Peyer's patch (tissue), 4 donors: Measurements from ENCODE around the gene ELL.

Experiments used
- CTCF ChIP-seq, 6 experiments: fragments of 450-650 bp in 4 of 6; fragments of 200-600 bp in 2 of 6; sonication (generic) in 1 of 6; IDR thresholded peaks; one replicate each; pipeline ENCODE4 v1.5.1; 2017 to 2019; ENCODE audit warnings: antibody characterized with exemption in 6 of 6, mild to moderate bottlenecking in 3 of 6, moderate library complexity in 1 of 6
- POLR2A ChIP-seq, 2 donors: fragments of 450-650 bp; IDR thresholded peaks; one replicate each; pipeline ENCODE4 v1.5.1; 2017; ENCODE audit warnings: antibody characterized with exemption in 2 of 2, mild to moderate bottlenecking in 2 of 2, moderate library complexity in 2 of 2

- TF ChIP-seq POLR2A (IDR thresholded peaks at IDR 0.05) (no peak), CTCF (IDR thresholded peaks at IDR 0.05) (no peak)
These were observed 76.5 kb downstream of the ELL start for GRCh38 chr19:18445262-18445948.
